HL-60 (cell line): ENCODE results near the gene PEX26.

ENCODE experiments used
- GABPA ChIP-seq: IDR thresholded peaks from 2 replicates; pipeline ENCODE4 v1.6.1; 2012; ENCODE audit warnings: low read depth
- POLR2AphosphoS5 ChIP-seq: IDR thresholded peaks from 2 replicates; pipeline ENCODE4 v1.6.1; 2012; ENCODE audit warnings: low read depth
- TF ChIP-seq, protein P1 (sequence below): IDR thresholded peaks from one replicate; pipeline ENCODE4 v1.5.1; 2011; ENCODE audit warnings: low read length, control low read depth, inconsistent platforms; ENCODE audit not compliant: insufficient read depth
- TF ChIP-seq, protein P2 (sequence below): IDR thresholded peaks from 2 replicates; pipeline ENCODE4 v1.6.1; 2012; ENCODE audit warnings: low read depth; ENCODE audit not compliant: insufficient replicate concordance

DNA sequence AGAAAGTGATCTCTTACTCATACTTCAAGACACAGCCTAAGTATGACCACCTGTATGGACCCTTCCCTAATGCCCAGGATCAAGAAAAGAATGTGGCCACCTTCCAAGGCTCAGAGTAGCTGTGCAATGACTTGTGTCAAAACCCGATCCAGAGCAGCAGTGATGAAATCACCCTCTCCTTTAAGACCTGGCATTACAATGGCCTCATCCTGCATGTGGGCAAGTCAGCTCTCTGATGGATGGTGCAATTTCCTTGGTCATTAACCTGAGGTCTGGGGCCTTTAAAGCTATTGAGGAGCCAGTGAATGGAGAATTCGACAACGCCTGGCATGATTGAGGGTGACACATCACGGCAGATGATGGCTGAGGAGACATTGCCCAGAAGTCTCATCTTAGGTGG lies 23.7 kb downstream of the PEX26 start:
- TF ChIP-seq, protein P1, sequence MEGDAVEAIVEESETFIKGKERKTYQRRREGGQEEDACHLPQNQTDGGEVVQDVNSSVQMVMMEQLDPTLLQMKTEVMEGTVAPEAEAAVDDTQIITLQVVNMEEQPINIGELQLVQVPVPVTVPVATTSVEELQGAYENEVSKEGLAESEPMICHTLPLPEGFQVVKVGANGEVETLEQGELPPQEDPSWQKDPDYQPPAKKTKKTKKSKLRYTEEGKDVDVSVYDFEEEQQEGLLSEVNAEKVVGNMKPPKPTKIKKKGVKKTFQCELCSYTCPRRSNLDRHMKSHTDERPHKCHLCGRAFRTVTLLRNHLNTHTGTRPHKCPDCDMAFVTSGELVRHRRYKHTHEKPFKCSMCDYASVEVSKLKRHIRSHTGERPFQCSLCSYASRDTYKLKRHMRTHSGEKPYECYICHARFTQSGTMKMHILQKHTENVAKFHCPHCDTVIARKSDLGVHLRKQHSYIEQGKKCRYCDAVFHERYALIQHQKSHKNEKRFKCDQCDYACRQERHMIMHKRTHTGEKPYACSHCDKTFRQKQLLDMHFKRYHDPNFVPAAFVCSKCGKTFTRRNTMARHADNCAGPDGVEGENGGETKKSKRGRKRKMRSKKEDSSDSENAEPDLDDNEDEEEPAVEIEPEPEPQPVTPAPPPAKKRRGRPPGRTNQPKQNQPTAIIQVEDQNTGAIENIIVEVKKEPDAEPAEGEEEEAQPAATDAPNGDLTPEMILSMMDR = no peak
- TF ChIP-seq, protein P2, sequence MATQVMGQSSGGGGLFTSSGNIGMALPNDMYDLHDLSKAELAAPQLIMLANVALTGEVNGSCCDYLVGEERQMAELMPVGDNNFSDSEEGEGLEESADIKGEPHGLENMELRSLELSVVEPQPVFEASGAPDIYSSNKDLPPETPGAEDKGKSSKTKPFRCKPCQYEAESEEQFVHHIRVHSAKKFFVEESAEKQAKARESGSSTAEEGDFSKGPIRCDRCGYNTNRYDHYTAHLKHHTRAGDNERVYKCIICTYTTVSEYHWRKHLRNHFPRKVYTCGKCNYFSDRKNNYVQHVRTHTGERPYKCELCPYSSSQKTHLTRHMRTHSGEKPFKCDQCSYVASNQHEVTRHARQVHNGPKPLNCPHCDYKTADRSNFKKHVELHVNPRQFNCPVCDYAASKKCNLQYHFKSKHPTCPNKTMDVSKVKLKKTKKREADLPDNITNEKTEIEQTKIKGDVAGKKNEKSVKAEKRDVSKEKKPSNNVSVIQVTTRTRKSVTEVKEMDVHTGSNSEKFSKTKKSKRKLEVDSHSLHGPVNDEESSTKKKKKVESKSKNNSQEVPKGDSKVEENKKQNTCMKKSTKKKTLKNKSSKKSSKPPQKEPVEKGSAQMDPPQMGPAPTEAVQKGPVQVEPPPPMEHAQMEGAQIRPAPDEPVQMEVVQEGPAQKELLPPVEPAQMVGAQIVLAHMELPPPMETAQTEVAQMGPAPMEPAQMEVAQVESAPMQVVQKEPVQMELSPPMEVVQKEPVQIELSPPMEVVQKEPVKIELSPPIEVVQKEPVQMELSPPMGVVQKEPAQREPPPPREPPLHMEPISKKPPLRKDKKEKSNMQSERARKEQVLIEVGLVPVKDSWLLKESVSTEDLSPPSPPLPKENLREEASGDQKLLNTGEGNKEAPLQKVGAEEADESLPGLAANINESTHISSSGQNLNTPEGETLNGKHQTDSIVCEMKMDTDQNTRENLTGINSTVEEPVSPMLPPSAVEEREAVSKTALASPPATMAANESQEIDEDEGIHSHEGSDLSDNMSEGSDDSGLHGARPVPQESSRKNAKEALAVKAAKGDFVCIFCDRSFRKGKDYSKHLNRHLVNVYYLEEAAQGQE = no peak
- TF ChIP-seq GABPA (no peak), POLR2AphosphoS5 (no peak)
